HEK293 (cell line): Measurements from ENCODE around the gene CA12.

Experiments
- CTCF ChIA-PET: fragments of 350-600 bp; formaldehyde crosslinking; extraction: SDS; loops from one replicate; lab custom pipeline; 2021; ENCODE audit warnings: antibody characterized with exemption; lab: Yijun Ruan, JAX
- POLR2A ChIA-PET: fragments of 300-600 bp; formaldehyde crosslinking; extraction: SDS; loops from one replicate; lab custom pipeline; 2020; ENCODE audit warnings: antibody characterized with exemption, inconsistent platforms; lab: Yijun Ruan, JAX
- H3K27ac ChIP-seq: fragments of 200-500 bp; sonication (Bioruptor generic); 2 replicates; pipeline ENCODE4 v1.5.1; 2014; ENCODE audit warnings: low read depth, low read length, control low read depth, inconsistent platforms; ENCODE audit errors: extremely low read depth
- H3K36me3 ChIP-seq, 2 experiments: fragments of 200-500 bp in 1 of 2; sonication (Bioruptor generic) in 1 of 2; 1 replicate in 1 of 2; 2 replicates in 1 of 2; pipeline ENCODE4 v1.5.1; 2014 to 2017; ENCODE audit warnings: inconsistent platforms in 2 of 2, low read length in 2 of 2; ENCODE audit not compliant: control insufficient read depth in 2 of 2, insufficient read depth in 1 of 2
- H3K4me1 ChIP-seq: fragments of 200-500 bp; sonication (Bioruptor generic); 2 replicates; pipeline ENCODE4 v1.5.1; 2014; ENCODE audit warnings: mild to moderate bottlenecking, low read length, inconsistent platforms; ENCODE audit not compliant: control insufficient read depth, insufficient read depth
- H3K4me3 ChIP-seq: 2 replicates; pipeline ENCODE4 v1.5.1; 2011; ENCODE audit warnings: low read depth, mild to moderate bottlenecking, control low read depth, low read length, moderate library complexity
- H3K9me3 ChIP-seq: fragments of 200-500 bp; sonication (Bioruptor generic); 2 replicates; pipeline ENCODE4 v1.5.1; 2014; ENCODE audit warnings: low read depth, low read length, inconsistent platforms; ENCODE audit not compliant: control insufficient read depth, insufficient read depth
- GFI1B ChIP-seq: fragments of 450-650 bp; formaldehyde crosslinking; IDR thresholded peaks from 2 replicates; pipeline ENCODE4 v1.5.1; 2016; ENCODE audit warnings: missing biosample characterization, missing genetic modification characterization
- KLF16 ChIP-seq: fragments of 450-650 bp; formaldehyde crosslinking; IDR thresholded peaks from 2 replicates; pipeline ENCODE4 v1.5.1; 2017; ENCODE audit warnings: missing biosample characterization, missing genetic modification characterization
- TCF7L2 ChIP-seq: IDR thresholded peaks from 2 replicates; pipeline ENCODE4 v1.6.1; 2011; ENCODE audit warnings: low read depth, mild to moderate bottlenecking, inconsistent platforms, low read length, moderate library complexity, borderline replicate concordance
- ZBTB26 ChIP-seq: fragments of 450-650 bp; formaldehyde crosslinking; optimal IDR thresholded peaks from 2 replicates; pipeline ENCODE3; 2016; ENCODE audit warnings: missing biosample characterization, mild to moderate bottlenecking, missing genetic modification characterization
- ZBTB44 ChIP-seq: fragments of 450-650 bp; IDR thresholded peaks from 2 replicates; pipeline ENCODE4 v1.5.1; 2018; ENCODE audit warnings: missing biosample characterization, mild to moderate bottlenecking, missing genetic modification characterization
- ZBTB7A ChIP-seq: fragments of 450-650 bp; formaldehyde crosslinking; IDR thresholded peaks from 2 replicates; pipeline ENCODE4 v1.5.1; 2016; ENCODE audit warnings: low read depth, missing biosample characterization, missing genetic modification characterization
- ZBTB8A ChIP-seq: fragments of 450-650 bp; formaldehyde crosslinking; IDR thresholded peaks from 2 replicates; pipeline ENCODE4 v1.5.1; 2016; ENCODE audit warnings: missing biosample characterization, missing genetic modification characterization
- ZFP3 ChIP-seq: fragments of 450-650 bp; formaldehyde crosslinking; IDR thresholded peaks from 2 replicates; pipeline ENCODE4 v1.5.1; 2016; ENCODE audit warnings: low read depth, missing biosample characterization, missing genetic modification characterization
- ZFP37 ChIP-seq: fragments of 450-650 bp; formaldehyde crosslinking; IDR thresholded peaks from 2 replicates; pipeline ENCODE4 v1.5.1; 2016; ENCODE audit warnings: missing biosample characterization, missing genetic modification characterization
- ZIC2 ChIP-seq: fragments of 450-650 bp; formaldehyde crosslinking; IDR thresholded peaks from 2 replicates; pipeline ENCODE4 v1.5.1; 2016; ENCODE audit warnings: missing biosample characterization, missing genetic modification characterization
- ZNF10 ChIP-seq: fragments of 450-650 bp; formaldehyde crosslinking; IDR thresholded peaks from 2 replicates; pipeline ENCODE4 v1.5.1; 2017; ENCODE audit warnings: missing biosample characterization, missing genetic modification characterization
- ZNF121 ChIP-seq: fragments of 450-650 bp; formaldehyde crosslinking; IDR thresholded peaks from 2 replicates; pipeline ENCODE4 v1.5.1; 2016; ENCODE audit warnings: missing biosample characterization, missing genetic modification characterization
- ZNF138 ChIP-seq: fragments of 450-650 bp; formaldehyde crosslinking; IDR thresholded peaks from 2 replicates; pipeline ENCODE4 v1.5.1; 2016; ENCODE audit warnings: missing biosample characterization, missing genetic modification characterization, borderline replicate concordance
- ZNF140 ChIP-seq: fragments of 450-650 bp; formaldehyde crosslinking; IDR thresholded peaks from 2 replicates; pipeline ENCODE4 v1.5.1; 2016; ENCODE audit warnings: missing biosample characterization, missing genetic modification characterization
- ZNF280C ChIP-seq: fragments of 450-650 bp; formaldehyde crosslinking; IDR thresholded peaks from 2 replicates; pipeline ENCODE4 v1.5.1; 2016; ENCODE audit warnings: missing biosample characterization, missing genetic modification characterization
- ZNF518A ChIP-seq: fragments of 450-650 bp; formaldehyde crosslinking; conservative IDR thresholded peaks from 2 replicates; pipeline ENCODE4 v1.5.1; 2016; ENCODE audit warnings: low read depth, missing biosample characterization, missing genetic modification characterization
- ZNF624 ChIP-seq: fragments of 450-650 bp; formaldehyde crosslinking; IDR thresholded peaks from 2 replicates; pipeline ENCODE4 v1.5.1; 2017; ENCODE audit warnings: missing biosample characterization, missing genetic modification characterization
- ZNF692 ChIP-seq: fragments of 450-650 bp; formaldehyde crosslinking; IDR thresholded peaks from 2 replicates; pipeline ENCODE4 v1.5.1; 2016; ENCODE audit warnings: missing biosample characterization, missing genetic modification characterization
- ZNF76 ChIP-seq: fragments of 450-650 bp; formaldehyde crosslinking; IDR thresholded peaks from 2 replicates; pipeline ENCODE4; 2016; ENCODE audit warnings: low read depth, missing biosample characterization, missing genetic modification characterization, borderline replicate concordance
- ZNF768 ChIP-seq: fragments of 450-650 bp; formaldehyde crosslinking; IDR thresholded peaks from 2 replicates; pipeline ENCODE4 v1.5.1; 2018; ENCODE audit warnings: missing biosample characterization, mild to moderate bottlenecking, missing genetic modification characterization

The CA12 gene

GRCh38 chr15:63330926-63331325, 50.7 kb downstream of the CA12 start:
- Histone ChIP-seq H3K36me3 (no peaks in the 10 kb centered on the region), H3K4me1 (no peaks in the 10 kb centered on the region), H3K4me3 (no peak overlapping the region), H3K9me3 (no peaks in the 10 kb centered on the region), H3K27ac (no peak overlapping the region)
- TF ChIP-seq ZBTB8A (tag by site-specific recombination), result no peak
- no peak for TF ChIP-seq ZNF692 (tag by site-specific recombination)
- TF ChIP-seq ZNF280C (tag by site-specific recombination), result no peak
- no peak for TF ChIP-seq ZIC2 (tag by site-specific recombination)
- no peak for TF ChIP-seq ZNF10 (tag by site-specific recombination)
- TF ChIP-seq ZNF121 (tag by site-specific recombination), result no peak
- no peak for TF ChIP-seq ZNF140 (tag by site-specific recombination)
- TF ChIP-seq GFI1B (tag by site-specific recombination), result no peak
- no peak for TF ChIP-seq ZFP3 (tag by site-specific recombination)
- TF ChIP-seq ZNF624, result no peak
- TF ChIP-seq ZNF138 (tag by site-specific recombination), result no peak
- no peak for TF ChIP-seq ZNF768
- TF ChIP-seq ZBTB7A (tag by site-specific recombination), result no peak
- TF ChIP-seq ZFP37 (tag by site-specific recombination), result no peak
- no peak for TF ChIP-seq ZBTB26
- TF ChIP-seq KLF16, result no peak
- TF ChIP-seq ZBTB44 (tag by site-specific recombination), result no peak
- no peak for TF ChIP-seq TCF7L2
- no peak for TF ChIP-seq ZNF76
- TF ChIP-seq ZNF518A (tag by site-specific recombination), result no peak
- CTCF ChIA-PET, result no interaction called here
- POLR2A ChIA-PET, result no interaction called here
